HG03175 (cell line): ENCODE data around the gene ECEL1.

Experiments used
- ATAC-seq: cut with Tn5 transposase; IDR thresholded peaks from one replicate; pipeline ENCODE4 v1.9.1; 2021; ENCODE audit warnings: mild to moderate bottlenecking, moderate library complexity; ENCODE audit not compliant: unreplicated experiment

The ECEL1 gene

GRCh38 chr2:232498452-232498851 lies 10.8 kb upstream of the ECEL1 start:
- no peak for ATAC-seq

- no peak for ATAC-seq
Measured at GRCh38 chr2:232497348-232497747, 9.7 kb upstream of the ECEL1 start.

GRCh38 chr2:232496501-232497270 lies 9.1 kb upstream of the ECEL1 start:
- no peak for ATAC-seq

GRCh38 chr2:232495292-232495691 lies 7.7 kb upstream of the ECEL1 start:
- no peak for ATAC-seq

- ATAC-seq, result no peak
Measured at GRCh38 chr2:232494542-232494941, 6.9 kb upstream of the ECEL1 start.

- ATAC-seq, result no peak
Measured at GRCh38 chr2:232493701-232494474, 6.3 kb upstream of the ECEL1 start.

GRCh38 chr2:232492963-232493700 lies 5.5 kb upstream of the ECEL1 start:
- no peak for ATAC-seq

- ATAC-seq, result no peak
Measured at GRCh38 chr2:232492236-232492848, 4.7 kb upstream of the ECEL1 start.

GRCh38 chr2:232491139-232491780 lies 3.6 kb upstream of the ECEL1 start:
- ATAC-seq, result no peak

GRCh38 chr2:232490221-232491138 lies 2.8 kb upstream of the ECEL1 start:
- ATAC-seq, result no peak

- no peak for ATAC-seq
Measured at GRCh38 chr2:232489516-232490220, 2.0 kb upstream of the ECEL1 start.

- no peak for ATAC-seq
Measured at GRCh38 chr2:232488721-232489300, 1.2 kb upstream of the ECEL1 start.

GRCh38 chr2:232488097-232488711 lies 570 bp upstream of the ECEL1 start:
- ATAC-seq, result no peak

GRCh38 chr2:232486558-232487384 lies 863 bp downstream of the ECEL1 start:
- no peak for ATAC-seq

- no peak for ATAC-seq
Measured at GRCh38 chr2:232485757-232486557, 1.7 kb downstream of the ECEL1 start.

GRCh38 chr2:232485348-232485756 lies 2.3 kb downstream of the ECEL1 start:
- ATAC-seq, result no peak
